ENCODE data around the gene OLFM1. TPM values are rescaled to one million over a fixed set of nuclear protein-coding genes. Genes with fewer than 3 reads are reported as not detected.

The OLFM1 gene
- polyA plus RNA-seq, 1 donor (not counting 4 experiments of a cell fraction or from before 2014, with no cell fraction given), result 0.25 TPM

DNA sequence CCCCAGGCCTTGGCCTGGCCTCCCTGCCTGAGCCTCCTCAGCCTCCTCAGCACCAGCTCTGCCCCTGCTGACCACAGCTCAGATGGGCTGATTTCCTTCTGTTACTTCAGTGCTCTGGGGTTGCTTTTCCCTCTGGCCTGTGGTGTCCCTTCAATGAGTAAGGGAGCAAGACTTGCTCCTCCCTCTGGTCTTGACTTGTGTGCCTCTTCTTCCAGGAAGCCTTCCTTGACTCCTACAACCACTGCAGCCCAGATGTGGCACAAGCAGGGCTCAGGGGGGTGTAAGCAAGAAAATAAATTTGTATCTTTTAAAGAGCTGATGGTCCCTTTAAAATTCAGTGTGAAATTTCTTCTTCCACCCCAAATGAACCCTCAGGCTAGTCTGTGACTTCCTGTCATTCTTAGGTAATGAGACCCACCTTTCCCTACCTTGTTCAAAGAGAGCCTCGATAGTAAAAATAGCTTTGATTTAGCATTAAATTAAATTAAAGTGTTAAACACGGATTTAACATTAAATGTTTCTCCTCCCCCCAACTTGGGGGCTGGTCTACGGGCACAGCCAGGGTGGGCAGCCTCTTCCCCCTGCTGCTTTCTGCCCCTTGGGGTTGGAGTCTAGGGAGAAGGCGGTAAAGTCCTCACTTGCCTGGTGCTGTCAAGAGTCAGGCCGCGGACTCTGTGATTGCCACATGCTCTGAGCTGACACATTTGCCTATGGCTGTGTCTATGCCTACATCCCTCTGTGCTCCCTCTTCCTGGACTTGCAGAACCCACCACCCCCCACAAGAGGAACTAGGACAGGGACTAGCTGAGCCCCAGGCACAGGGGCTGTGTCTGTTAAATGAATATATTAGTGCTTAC, 64.5 kb downstream of the OLFM1 start:
- Histone ChIP-seq H2AFZ (ENCODE audit: control insufficient read depth, low read length) (no peak overlapping the region), H3K4me2 (ENCODE audit: control insufficient read depth, extremely low read depth, insufficient read depth, low read depth, low read length) (no peak overlapping the region), H3K27me3 (ENCODE audit: control insufficient read depth, extremely low read depth, insufficient read depth, low read length) (no peaks in the 10 kb centered on the region), H3K79me2 (ENCODE audit: control insufficient read depth, insufficient read depth, low read length) (no peaks in the 10 kb centered on the region), H3K9ac (ENCODE audit: control insufficient read depth, extremely low read depth, insufficient read depth, low read length) (no peak overlapping the region), H3K36me3 (ENCODE audit: control insufficient read depth in 2 of 2, extremely low read depth in 1 of 2, insufficient read depth in 2 of 2, low read length in 2 of 2) (no peaks in the 10 kb centered on the region), H3K9me1 (ENCODE audit: control insufficient read depth, extremely low read depth, insufficient read depth, low read length) (no peaks in the 10 kb centered on the region), H4K20me1 (ENCODE audit: control insufficient read depth, extremely low read depth, insufficient read depth, low read length) (no peaks in the 10 kb centered on the region), H3K9me3 (ENCODE audit: control insufficient read depth, low read depth, low read length) (peaks cover 2% of the 10 kb centered on the region), H3K4me3 (ENCODE audit: control insufficient read depth in 2 of 3, extremely low read depth in 1 of 3, insufficient read depth in 2 of 3, low read depth in 1 of 3, low read length in 3 of 3) (no peak overlapping the region), H3K27ac (ENCODE audit: control insufficient read depth, insufficient read depth, low read length) (no peak overlapping the region), H3K4me1 (ENCODE audit: control insufficient read depth, extremely low read depth, insufficient read depth, low read length) (no peaks in the 10 kb centered on the region)
- dilution Hi-C loops (cut with MboI; ENCODE audit: extremely low pct_ligation_motif_present, low sequenced_read_pairs), result no loop called here
- TF ChIP-seq, protein P1, sequence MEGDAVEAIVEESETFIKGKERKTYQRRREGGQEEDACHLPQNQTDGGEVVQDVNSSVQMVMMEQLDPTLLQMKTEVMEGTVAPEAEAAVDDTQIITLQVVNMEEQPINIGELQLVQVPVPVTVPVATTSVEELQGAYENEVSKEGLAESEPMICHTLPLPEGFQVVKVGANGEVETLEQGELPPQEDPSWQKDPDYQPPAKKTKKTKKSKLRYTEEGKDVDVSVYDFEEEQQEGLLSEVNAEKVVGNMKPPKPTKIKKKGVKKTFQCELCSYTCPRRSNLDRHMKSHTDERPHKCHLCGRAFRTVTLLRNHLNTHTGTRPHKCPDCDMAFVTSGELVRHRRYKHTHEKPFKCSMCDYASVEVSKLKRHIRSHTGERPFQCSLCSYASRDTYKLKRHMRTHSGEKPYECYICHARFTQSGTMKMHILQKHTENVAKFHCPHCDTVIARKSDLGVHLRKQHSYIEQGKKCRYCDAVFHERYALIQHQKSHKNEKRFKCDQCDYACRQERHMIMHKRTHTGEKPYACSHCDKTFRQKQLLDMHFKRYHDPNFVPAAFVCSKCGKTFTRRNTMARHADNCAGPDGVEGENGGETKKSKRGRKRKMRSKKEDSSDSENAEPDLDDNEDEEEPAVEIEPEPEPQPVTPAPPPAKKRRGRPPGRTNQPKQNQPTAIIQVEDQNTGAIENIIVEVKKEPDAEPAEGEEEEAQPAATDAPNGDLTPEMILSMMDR (optimal IDR thresholded peaks at IDR 0.05 in 1 of 3, IDR thresholded peaks at IDR 0.05 in 1 of 3, conservative IDR thresholded peaks at IDR 0.05 in 1 of 3; ENCODE audit: extremely low read depth in 1 of 3, insufficient read depth in 2 of 3, low read length in 3 of 3), result no peak
- FAIRE-seq (no peak), DNase-seq (ENCODE audit: low read depth, low spot score) (no peak)

DNA sequence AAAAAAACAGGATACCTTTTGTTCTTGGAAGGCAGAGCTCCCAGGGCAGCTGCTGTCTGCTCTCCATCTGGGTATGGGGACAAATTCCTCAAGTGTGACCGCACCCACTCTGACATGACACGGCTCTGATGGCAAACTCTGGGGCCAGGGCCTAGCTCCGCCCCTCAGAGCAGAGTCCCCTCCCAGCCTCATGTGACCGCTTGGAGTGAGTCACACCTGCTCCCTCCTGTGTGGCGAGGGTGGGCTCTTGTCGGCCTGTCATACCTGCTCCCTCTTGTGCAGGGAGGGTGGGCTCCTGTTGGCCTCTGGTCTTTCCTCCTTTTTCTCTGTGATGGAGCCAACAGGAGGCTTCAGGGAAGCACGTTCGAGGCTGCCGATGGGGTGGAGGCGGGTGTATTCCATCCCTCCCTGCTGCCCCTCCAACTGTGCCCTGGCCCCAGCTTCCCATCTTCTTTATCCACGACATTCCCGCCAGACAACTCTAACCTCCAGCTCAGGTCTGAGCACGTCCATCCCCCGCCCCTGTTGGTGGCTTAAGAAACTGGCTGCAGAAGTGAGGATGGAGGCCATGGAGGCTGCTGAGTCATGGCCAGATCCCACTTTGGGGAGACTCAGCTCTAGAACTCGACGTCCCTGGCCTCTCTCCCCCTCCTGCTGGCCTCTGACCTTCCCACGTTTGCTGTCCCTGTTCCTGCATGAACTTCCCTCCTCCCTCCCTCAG, 65.3 kb downstream of the OLFM1 start:
- no peak for TF ChIP-seq EZH2 (IDR thresholded peaks at IDR 0.05; ENCODE audit: low read length)
- TF ChIP-seq, protein P1 (optimal IDR thresholded peaks at IDR 0.05 in 1 of 3, IDR thresholded peaks at IDR 0.05 in 1 of 3, conservative IDR thresholded peaks at IDR 0.05 in 1 of 3; ENCODE audit: extremely low read depth in 1 of 3, insufficient read depth in 2 of 3, low read length in 3 of 3), result no peak
- Histone ChIP-seq H3K36me3 (ENCODE audit: control insufficient read depth in 2 of 2, extremely low read depth in 1 of 2, insufficient read depth in 2 of 2, low read length in 2 of 2) (no peaks in the 10 kb centered on the region), H3K4me1 (ENCODE audit: control insufficient read depth, extremely low read depth, insufficient read depth, low read length) (no peaks in the 10 kb centered on the region), H3K9ac (ENCODE audit: control insufficient read depth, extremely low read depth, insufficient read depth, low read length) (no peak overlapping the region), H3K4me3 (ENCODE audit: control insufficient read depth in 2 of 3, extremely low read depth in 1 of 3, insufficient read depth in 2 of 3, low read depth in 1 of 3, low read length in 3 of 3) (no peak overlapping the region), H3K79me2 (ENCODE audit: control insufficient read depth, insufficient read depth, low read length) (no peaks in the 10 kb centered on the region), H3K27me3 (ENCODE audit: control insufficient read depth, extremely low read depth, insufficient read depth, low read length) (no peaks in the 10 kb centered on the region), H3K4me2 (ENCODE audit: control insufficient read depth, extremely low read depth, insufficient read depth, low read depth, low read length) (no peak overlapping the region), H3K9me3 (ENCODE audit: control insufficient read depth, low read depth, low read length) (peaks cover 2% of the 10 kb centered on the region), H2AFZ (ENCODE audit: control insufficient read depth, low read length) (no peak overlapping the region), H4K20me1 (ENCODE audit: control insufficient read depth, extremely low read depth, insufficient read depth, low read length) (no peaks in the 10 kb centered on the region), H3K27ac (ENCODE audit: control insufficient read depth, insufficient read depth, low read length) (no peak overlapping the region), H3K9me1 (ENCODE audit: control insufficient read depth, extremely low read depth, insufficient read depth, low read length) (no peaks in the 10 kb centered on the region)
- dilution Hi-C loops (cut with MboI; ENCODE audit: extremely low pct_ligation_motif_present, low sequenced_read_pairs), result no loop called here
- FAIRE-seq (no peak), DNase-seq (ENCODE audit: low read depth, low spot score) (no peak)

Measured in keratinocyte (primary cell).